HG02763 (cell line): ENCODE measurements around the gene ZMAT5.

ENCODE experiments used
- ATAC-seq: cut with Tn5 transposase; IDR thresholded peaks from one replicate; pipeline ENCODE4 v1.9.1; 2021; ENCODE audit warnings: mild to moderate bottlenecking, moderate library complexity; ENCODE audit not compliant: unreplicated experiment

Gene ZMAT5

DNA sequence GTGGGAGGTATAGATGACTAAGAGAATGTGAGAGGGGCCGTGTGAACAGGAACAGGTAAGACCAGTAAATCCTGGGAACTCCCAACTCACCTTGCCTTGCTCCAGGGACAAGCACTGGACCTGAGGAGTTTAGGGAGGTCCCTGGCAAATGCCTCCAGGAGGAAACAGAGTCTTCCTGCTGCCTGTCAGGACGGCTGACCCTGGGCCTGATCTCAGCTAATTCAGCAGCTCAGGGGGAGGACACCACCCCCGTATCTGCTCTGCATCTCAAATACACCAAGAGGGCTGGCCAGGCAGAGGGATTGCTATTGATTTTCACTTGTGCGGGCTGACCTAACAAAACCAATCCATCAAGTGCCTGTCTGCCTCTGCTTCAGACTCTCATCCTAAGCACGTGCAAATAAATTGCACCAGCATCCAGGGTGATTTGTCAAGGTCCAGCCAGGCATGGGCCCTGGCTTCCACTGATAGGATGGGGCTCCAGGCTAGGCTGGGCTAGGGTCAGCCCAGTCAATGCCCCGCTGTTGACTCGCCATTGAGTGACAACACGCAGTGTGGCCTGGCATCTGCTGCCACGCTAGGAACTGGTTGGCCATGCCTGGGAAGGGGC lies 20.7 kb upstream of the ZMAT5 start:
- ATAC-seq: no peak

GRCh38 chr22:29786031-29786430 lies 19.2 kb upstream of the ZMAT5 start:
- no peak for ATAC-seq

- ATAC-seq: no peak
Measured at GRCh38 chr22:29784451-29785361, 17.9 kb upstream of the ZMAT5 start.

DNA sequence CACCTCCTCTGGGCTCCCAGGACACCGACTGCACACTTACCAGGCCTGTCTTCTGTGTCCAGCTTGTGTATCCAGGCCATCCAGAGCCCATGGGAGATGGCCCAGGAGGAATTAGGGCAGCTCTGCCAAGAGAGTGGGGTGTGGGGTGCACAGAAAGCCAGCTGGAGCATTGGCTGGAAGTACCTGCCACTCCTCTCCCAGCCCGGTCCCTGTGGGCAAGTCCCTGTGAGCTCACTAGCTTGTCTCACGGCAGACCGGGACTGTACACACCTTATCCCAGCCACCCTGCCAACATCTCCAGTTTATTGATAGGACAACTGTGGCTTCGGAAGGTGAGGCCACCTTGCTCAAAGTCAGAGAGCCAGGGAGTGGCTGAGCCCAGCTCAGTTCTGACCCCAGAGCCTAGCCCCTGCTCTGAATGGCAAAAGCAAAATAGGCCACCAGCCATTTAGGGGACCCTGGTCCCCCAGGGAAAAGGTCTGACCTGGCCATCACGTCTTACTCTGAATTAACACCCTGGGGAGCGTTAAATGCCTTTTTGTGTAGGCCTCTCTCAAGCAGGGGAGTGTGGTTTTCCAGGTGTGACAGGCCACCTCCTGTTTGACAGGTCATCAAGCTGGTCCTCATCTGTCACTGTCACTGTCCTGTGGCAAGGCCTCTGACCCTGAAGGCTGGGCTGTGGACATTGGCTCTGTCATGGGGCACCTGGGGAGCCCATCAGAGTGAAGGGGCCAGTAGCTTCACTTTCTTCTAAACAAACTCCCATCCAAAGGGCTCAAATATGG lies 15.4 kb upstream of the ZMAT5 start:
- no peak for ATAC-seq

GRCh38 chr22:29780748-29781676 lies 14.2 kb upstream of the ZMAT5 start:
- no peak for ATAC-seq

GRCh38 chr22:29780220-29780619 lies 13.4 kb upstream of the ZMAT5 start:
- ATAC-seq: no peak

GRCh38 chr22:29773233-29773632 lies 6.4 kb upstream of the ZMAT5 start:
- ATAC-seq: no peak

GRCh38 chr22:29772170-29772641 lies 5.4 kb upstream of the ZMAT5 start:
- no peak for ATAC-seq

- ATAC-seq: no peak
Measured at GRCh38 chr22:29769723-29770321, 3.0 kb upstream of the ZMAT5 start.

GRCh38 chr22:29768052-29768693 lies 1.4 kb upstream of the ZMAT5 start:
- no peak for ATAC-seq

GRCh38 chr22:29767171-29768051 lies 604 bp upstream of the ZMAT5 start, which contains the start of gene UQCR10:
Gene UQCR10, plus strand, starts transcription at chr22:29767369. Its CDS starts 30 bp downstream, at chr22:29767399.
- peak; percentile 63 for ATAC-seq

DNA sequence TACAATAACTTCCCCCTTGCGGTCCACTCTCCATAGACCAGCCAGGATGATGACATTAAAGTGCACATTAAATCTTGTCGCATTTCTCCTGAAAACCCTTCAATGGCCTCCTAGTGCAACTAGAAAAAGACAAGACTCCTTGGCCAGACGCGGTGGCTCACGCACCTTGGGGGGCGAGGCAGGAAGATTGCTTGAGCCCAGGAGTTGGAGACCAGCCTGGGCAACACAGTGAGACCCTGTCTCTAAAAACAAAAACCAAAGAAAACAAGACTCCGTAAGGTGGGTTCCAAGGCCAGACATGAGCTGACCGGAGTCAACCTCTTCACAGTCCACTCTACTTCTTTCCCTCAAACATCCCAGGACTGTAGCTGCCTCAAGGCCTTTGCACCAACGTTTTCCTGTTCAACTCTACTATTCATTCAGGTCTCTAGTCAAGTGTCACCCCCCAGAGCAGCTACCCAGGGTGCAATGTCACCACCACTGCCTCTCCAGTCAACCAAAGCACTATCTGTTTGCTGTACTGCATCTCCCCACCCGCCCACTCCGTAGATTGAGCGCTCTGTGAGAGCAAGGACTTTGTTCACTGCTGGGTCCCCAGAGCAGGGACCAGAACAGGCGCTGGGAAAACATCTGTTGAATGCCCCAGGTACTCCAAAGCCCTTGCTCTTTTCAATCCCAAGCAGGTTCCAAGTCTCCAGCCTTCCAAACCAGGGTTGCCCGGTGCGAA lies 739 bp downstream of the ZMAT5 start:
- ATAC-seq: peak; percentile 6

GRCh38 chr22:29762263-29762662 lies 4.5 kb downstream of the ZMAT5 start:
- ATAC-seq: no peak

- ATAC-seq: no peak
Measured at GRCh38 chr22:29758959-29759358, 7.8 kb downstream of the ZMAT5 start.

- ATAC-seq: no peak
Measured at GRCh38 chr22:29758068-29758622, 8.7 kb downstream of the ZMAT5 start.

- ATAC-seq: no peak
Measured at GRCh38 chr22:29757096-29757495, 9.7 kb downstream of the ZMAT5 start.

DNA sequence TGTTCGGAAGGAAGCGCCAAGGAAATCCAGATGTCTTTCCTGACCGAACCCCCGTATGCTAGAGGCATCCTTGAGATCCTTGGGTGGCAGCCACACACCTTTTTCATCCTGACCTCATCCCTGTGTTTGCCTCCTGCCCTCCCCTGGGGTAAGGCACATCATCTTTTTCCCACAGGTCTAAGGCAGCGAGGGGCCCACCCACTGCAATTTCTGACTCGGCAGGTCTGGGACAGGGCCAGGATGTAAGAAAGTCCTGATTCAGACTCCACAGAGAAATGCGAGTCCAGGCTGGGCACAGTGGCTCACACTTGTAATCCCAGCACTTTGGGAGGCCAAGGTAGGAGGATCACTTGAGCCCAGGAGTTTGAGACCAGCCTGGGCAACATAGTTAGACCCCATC lies 10.5 kb downstream of the ZMAT5 start:
- ATAC-seq: no peak
